ENCODE data around the gene ABCF3.
A peak's percentile ranks its signal among the peaks of the same experiment; 100 is the strongest.

ABCF3 gene

DNA sequence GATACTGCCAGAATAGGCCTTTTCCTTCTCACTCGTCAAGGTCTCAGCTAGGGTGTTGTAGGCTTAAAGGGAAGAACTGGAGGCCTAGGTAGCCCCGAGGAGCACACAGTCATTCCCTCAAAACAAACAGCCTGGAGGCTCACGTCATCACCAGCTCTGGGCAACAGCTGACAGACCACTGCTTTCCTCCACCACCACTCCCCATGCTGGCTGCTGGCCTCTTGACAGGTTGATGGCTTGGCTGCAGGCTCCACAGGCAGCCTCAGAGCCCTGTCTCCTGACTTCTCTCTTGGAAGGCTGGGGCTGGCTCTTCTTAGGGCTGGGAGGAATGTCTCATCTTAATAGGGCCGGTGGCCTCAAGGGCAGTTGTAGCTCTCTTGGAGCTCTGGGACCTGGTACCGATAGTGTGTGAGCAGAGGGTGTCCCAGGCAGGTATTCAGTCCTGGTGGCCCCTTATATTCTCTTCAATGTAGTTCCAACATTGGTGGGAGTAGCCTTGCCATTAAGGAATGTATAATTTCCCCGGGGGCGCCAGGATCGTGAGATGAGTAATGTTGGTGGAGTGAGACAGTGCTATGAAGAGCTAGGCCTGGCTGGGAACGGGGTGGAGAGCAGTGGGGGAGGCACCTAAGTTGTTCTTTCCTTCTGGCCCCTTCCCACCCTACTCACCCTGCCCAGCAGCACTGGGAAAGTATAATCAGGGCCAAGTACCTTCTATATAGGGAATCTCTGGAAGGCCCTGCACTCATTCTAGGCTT lies 17.5 kb upstream of the ABCF3 start:
- DNase-seq = no peak

DNA sequence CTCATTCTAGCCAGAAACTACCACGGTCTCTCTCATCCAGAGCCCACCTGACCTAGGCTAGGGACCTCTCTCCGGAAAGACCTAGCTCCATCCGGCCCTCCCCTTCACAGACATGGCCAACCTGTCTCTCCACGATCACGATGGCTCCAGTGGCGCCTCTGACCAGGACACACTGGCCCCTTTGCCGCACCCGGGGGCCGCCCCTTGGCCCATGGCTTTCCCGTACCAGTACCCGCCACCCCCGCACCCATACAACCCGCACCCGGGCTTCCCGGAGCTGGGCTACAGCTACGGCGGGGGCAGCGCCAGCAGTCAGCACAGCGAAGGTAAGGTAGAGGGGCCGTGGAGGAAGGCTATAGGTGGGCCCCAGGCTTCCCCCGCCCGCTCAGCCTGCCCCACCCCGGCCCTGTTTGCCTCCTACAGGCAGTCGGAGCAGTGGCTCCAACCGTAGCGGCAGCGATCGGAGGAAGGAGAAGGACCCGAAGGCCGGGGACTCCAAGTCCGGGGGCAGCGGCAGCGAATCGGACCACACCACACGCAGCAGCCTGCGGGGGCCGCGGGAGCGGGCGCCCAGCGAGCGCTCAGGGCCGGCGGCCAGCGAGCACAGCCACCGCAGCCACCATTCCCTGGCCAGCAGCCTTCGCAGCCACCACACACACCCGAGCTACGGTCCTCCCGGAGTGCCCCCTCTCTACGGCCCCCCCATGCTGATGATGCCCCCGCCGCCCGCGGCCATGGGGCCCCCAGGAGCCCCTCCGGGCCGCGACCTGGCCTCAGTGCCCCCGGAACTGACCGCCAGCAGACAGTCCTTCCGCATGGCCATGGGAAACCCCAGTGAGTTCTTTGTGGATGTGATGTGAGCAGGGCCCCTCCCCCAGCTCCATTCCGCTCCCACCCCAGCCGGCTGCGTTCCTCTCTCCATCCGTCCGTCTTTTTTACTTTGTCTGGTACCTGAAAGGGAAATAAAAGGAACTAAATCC lies 15.8 kb upstream of the ABCF3 start:
- no peak for DNase-seq

DNA sequence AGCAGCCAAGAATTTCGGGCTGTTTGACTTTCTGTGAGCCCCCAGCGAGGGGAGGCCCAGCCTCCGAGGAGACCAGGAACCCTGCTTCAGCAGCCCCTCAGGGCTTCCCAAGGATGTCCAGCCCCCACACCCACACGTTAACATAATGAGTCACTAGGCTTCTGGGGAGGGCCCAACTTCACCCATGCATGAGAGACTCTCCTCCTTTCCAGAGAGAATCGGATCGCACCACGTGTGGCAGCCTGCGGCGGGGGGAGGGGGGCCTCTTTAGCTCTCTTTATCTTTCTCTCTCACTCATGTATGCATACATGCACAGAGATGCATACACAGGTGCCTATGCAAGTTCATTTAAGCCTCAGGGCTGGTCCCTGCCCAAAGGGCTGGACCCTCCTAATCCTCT lies 14.4 kb upstream of the ABCF3 start:
- DNase-seq = no peak

- no peak for DNase-seq
Observed at GRCh38 chr3:184172681-184173373, 13.2 kb upstream of the ABCF3 start.

- DNase-seq = no peak
Observed at GRCh38 chr3:184173374-184173722, 12.7 kb upstream of the ABCF3 start.

DNA sequence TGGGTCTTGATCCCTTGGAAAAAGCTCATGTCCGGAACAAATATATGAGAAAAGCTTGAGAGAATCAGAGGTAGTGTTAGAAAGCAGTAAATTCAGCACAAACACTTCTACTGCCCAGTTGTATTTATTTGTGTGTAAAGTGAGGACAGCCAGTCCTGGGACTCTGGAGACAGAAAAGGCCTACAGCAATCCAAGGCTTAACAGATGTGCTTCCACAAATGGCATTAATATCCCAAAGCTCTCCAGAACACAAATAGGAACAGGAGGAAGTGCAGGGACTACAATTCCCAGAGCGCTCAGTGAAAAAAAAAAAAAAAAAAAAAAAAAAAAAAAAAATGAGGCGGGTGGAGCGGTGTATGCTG lies 11.7 kb upstream of the ABCF3 start:
- DNase-seq = no peak

- DNase-seq = peak; percentile 97 to 99
Observed at GRCh38 chr3:184174646-184175492, 11.1 kb upstream of the ABCF3 start, which contains the start of gene AP2M1. Gene AP2M1 (plus strand): TSS chr3:184174855. CDS start chr3:184176994, 2,139 bp downstream.

GRCh38 chr3:184175506-184175905 lies 10.5 kb upstream of the ABCF3 start:
- no peak for DNase-seq

DNA sequence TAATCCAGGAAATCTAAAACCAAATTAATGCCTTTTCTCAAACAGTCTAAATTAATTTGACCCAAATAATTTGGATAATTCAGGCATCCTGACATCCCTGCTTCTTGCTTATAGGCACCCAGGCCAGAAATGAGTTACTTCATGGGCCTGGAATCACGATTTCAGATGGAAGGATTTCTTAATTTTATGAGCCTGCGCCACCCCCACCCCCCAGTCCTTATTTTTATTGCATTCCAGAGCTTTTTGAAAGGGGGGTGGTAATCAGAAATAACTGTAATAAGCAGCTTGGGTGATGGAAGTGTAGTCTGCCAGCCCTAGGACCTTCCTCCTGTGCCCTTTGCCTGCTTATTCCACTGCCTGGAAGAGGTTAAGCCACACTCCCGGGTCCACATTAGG lies 10.0 kb upstream of the ABCF3 start:
- DNase-seq = no peak

- DNase-seq = peak; percentile 50 to 68
Observed at GRCh38 chr3:184176377-184177330, 9.3 kb upstream of the ABCF3 start.

- DNase-seq = no peak
Observed at GRCh38 chr3:184177331-184177731, 8.7 kb upstream of the ABCF3 start.

DNA sequence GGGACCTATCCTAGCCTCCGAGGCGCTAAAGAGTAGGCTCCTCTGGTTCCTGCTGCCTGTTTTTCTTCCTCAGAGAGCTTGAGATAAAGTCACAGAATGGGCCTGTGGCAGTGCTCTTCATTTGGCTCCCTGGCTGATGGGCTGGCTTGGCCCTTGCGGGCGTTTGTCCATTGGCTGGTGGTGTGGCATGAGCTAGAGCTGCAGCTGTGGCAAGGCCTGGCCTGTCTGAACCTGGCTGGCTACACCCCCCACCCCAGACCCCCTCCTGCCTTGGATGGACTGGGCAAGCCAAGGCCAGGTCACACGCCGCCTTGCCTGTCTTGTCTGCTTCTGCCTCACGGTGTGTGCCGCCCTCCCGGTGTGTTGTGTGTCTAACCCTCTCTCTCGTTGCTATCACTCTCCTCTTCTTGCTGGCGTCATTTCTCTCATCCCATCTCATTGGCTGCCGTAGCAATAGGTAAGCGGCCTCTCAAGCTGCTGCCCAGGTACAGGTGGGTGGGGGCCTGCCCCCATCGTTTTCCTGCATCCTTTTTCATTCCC lies 8.2 kb upstream of the ABCF3 start:
- DNase-seq = no peak

DNA sequence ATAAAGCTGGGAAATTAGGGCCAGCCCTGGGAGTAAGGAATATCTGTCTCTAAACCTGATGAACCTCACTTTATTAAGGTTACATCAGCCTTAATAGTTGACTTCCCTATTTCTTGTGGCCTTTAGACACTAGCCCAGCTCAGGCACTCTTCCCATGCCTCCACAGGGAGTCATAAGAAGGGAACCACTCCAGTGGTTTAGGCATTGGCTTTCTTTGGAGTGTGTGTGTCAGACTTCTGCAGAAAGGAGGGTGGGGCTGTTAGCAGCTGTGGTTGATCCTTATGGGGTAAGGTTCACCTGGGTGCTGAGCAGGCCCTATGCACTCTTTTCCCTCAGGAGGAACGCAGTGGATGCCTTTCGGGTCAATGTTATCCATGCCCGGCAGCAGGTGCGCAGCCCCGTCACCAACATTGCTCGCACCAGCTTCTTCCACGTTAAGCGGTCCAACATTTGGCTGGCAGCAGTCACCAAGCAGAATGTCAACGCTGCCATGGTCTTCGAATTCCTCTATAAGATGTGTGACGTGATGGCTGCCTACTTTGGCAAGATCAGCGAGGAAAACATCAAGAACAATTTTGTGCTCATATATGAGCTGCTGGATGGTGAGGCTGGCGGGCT lies 7.4 kb upstream of the ABCF3 start:
- no peak for DNase-seq

DNA sequence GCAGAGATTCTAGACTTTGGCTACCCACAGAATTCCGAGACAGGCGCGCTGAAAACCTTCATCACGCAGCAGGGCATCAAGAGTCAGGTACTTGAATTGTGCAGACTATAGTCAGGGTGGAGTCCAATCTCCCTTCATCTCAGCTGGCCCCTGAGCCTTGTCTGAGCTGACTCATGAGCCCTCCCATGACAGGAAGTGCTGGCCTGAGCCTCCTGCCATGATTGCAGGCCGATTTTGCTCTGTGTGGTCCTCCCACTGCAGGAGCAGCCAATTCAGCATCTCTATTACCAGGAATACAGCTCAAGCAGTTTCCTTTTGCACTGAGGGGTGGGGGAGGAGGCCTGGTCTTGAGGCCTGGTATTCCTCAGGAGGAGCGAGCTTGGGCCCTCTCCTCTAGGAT lies 5.8 kb upstream of the ABCF3 start:
- no peak for DNase-seq

DNA sequence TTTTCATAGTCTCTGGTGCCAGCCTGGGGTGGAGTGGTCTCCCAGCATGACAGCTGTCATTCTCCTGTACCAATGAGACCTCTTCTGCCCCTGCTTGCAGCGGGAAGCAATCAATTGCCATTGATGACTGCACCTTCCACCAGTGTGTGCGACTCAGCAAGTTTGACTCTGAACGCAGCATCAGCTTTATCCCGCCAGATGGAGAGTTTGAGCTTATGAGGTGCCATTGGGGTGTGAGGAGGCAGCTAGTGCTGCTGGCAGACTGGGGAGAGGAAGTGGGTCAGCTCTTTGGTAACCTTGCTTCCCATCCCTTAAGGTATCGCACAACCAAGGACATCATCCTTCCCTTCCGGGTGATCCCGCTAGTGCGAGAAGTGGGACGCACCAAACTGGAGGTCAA lies 4.4 kb upstream of the ABCF3 start:
- DNase-seq = no peak

- no peak for DNase-seq
Observed at GRCh38 chr3:184183679-184184078, 2.3 kb upstream of the ABCF3 start.

- no peak for DNase-seq
Observed at GRCh38 chr3:184184546-184185230, 1.3 kb upstream of the ABCF3 start.

DNA sequence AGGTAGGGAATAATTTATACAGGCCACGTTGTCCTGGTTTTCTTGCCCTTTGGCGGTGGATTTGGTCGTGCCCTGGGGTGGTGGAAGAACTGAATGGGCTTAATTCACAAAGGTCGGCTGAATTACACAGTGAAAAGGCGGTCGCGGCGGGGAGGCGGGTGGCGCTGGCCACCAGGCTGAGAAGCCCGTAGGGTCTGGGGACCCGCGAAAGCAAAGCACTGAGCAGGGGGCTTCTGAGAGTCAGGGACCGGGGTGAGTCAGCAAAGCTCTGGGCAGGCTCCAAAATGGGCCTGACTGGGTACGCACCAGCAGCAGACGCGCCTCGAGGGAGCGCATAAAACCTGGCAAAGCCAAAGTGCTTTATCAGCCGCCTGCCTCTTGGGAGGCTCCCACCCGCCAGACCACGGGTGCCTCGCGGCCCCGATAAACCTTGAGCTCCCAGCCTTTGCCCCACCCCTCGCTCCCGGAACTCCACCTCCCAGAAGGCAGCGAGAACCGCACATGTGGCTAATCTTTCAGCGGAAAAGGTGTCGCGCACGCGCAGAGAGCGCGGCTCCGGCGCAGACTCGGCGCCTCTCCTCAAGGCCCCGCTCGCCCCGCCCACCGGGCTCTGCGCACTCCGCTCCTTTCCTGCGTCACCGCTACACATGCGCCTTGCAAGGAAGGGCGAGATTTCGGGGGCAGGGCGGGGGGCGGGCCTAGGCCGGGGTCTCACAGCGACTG lies 377 bp upstream of the ABCF3 start:
- DNase-seq = peak; percentile 97 to 99

DNA sequence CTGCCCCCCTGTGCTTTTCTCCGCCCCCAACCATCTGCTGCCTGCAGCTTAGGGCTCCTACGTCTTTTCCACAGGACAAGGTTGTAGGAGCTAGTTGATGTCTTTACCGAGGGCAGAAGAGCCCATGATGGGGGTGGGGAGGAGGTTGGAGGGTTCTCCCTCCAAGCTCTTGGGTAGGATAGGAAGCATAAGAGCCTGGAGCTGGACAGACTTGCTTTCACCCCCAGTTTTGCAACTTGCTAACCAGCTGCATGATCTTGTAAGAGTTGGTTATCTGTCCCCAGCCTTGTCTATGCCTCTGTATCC lies 856 bp downstream of the ABCF3 start:
- DNase-seq = peak in 1 of 2 experiments; percentile 10
